ENCODE data around the gene FBXO48. TPM values are rescaled to one million over a fixed set of nuclear protein-coding genes. Genes with fewer than 3 reads are reported as not detected.

FBXO48 gene
- total RNA-seq, 6 experiments from 2014 or later, result 0.82 to 1.5 (median 1.2) TPM

DNA sequence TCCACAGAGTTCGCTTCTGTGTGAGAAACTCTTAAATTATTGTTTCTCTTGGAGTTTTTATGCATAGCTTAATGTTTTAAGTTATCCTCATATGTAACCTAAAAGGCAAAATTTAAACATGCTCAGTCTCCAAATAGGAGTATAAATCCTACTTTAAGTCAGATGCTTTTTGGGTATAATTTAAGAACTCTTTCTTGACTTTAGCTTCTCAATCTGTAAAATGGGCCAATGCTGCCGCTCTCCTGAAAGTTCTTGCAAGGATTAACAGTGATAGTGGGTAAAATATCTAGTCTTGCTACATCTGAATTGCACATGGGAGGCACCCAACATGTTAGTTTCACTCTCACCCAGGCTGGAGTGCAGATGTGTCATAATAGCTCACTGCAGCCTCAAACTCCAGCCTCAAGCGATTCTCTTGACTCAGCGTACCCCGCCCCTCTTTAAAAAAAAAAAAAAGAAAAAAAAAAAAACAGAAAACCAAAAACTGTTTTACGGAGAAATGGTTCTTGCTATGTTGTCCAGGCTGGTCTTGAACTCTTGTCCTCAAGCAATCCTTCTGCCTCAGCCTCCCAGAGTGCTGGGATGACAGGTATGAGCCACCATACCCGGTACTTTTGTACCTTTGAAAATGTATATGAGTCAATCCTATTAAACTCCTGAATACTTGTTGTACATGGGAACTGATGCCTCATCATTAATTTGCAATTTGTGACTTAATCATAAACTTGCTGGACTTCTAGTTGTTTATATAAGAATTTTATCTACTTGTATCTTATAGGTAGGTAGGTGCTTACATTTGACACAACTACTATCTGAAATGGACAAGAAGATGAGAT lies 1.8 kb downstream of the FBXO48 start:
- H3K9me3 ChIP-seq, result no peaks in the 10 kb centered on the region
- H3K4me1 ChIP-seq, result peaks cover 0 to 14% (median 0%) of the 10 kb centered on the region in 4 donors
- DNase-seq, result no peak
- intact Hi-C loops (cut with DNase I), result loop anchor here (10.0 kb wide), 2 partner anchors 250 to 460 kb away; no protein-coding TSS in a partner anchor
- no peak for ATAC-seq
- no peak overlapping the region for H3K27ac ChIP-seq
- H3K27me3 ChIP-seq, result no peaks in the 10 kb centered on the region
- TF ChIP-seq CTCF (IDR thresholded peaks at IDR 0.05), result no peak
- no peak for TF ChIP-seq POLR2A (IDR thresholded peaks at IDR 0.05)
- H3K4me3 ChIP-seq, result no peak overlapping the region
- H3K36me3 ChIP-seq, result no peaks in the 10 kb centered on the region
- 75% methylated on average over 7 of the region's 7 CpGs for WGBS (ENCODE audit: insufficient coverage, low coverage, low lambda C conversion rate, missing lambda C conversion rate)

- H3K9me3 ChIP-seq, result no peaks in the 10 kb centered on the region
- ATAC-seq (no peak), DNase-seq (no peak)
- intact Hi-C loops (cut with DNase I), result loop anchor here (10.0 kb wide), 2 partner anchors 250 to 460 kb away; no protein-coding TSS in a partner anchor
- H3K4me3 ChIP-seq, result no peak overlapping the region
- no peaks in the 10 kb centered on the region for H3K27me3 ChIP-seq
- no peaks in the 10 kb centered on the region for H3K36me3 ChIP-seq
- WGBS (ENCODE audit: insufficient coverage, low coverage, low lambda C conversion rate, missing lambda C conversion rate), result 87% methylated on average over 5 of the region's 5 CpGs
- peaks cover 0 to 14% (median 0%) of the 10 kb centered on the region in 4 donors for H3K4me1 ChIP-seq
- no peak overlapping the region for H3K27ac ChIP-seq
- TF ChIP-seq CTCF (IDR thresholded peaks at IDR 0.05) (no peak), POLR2A (IDR thresholded peaks at IDR 0.05) (no peak)
Measured at GRCh38 chr2:68464651-68465050, 2.4 kb downstream of the FBXO48 start.

GRCh38 chr2:68463287-68463877 lies 3.7 kb downstream of the FBXO48 start:
- peaks cover 0 to 13% (median 0%) of the 10 kb centered on the region in 4 donors for H3K4me1 ChIP-seq
- no peak overlapping the region for H3K4me3 ChIP-seq
- H3K36me3 ChIP-seq, result no peaks in the 10 kb centered on the region
- H3K9me3 ChIP-seq, result no peaks in the 10 kb centered on the region
- WGBS (ENCODE audit: insufficient coverage, low coverage, low lambda C conversion rate, missing lambda C conversion rate), result 0% methylated on average over 1 of the region's 1 CpG
- TF ChIP-seq POLR2A (IDR thresholded peaks at IDR 0.05), result no peak
- TF ChIP-seq CTCF (IDR thresholded peaks at IDR 0.05), result peak; percentile 76 to 83 (median 80)
- DNase-seq, result no peak
- ATAC-seq, result peak in 2 of 4 donors; percentile 12 to 20
- H3K27ac ChIP-seq, result no peak overlapping the region
- H3K27me3 ChIP-seq, result no peaks in the 10 kb centered on the region
- intact Hi-C loops (cut with DNase I), result loop anchor here (10.0 kb wide), 2 partner anchors 251 to 461 kb away; no protein-coding TSS in a partner anchor

GRCh38 chr2:68458981-68459380 lies 8.1 kb downstream of the FBXO48 start:
- WGBS (ENCODE audit: insufficient coverage, low coverage, low lambda C conversion rate, missing lambda C conversion rate), result 44% methylated on average over 1 of the region's 1 CpG
- intact Hi-C loops (cut with DNase I), result loop anchor here in 1 of 2 donors (10.0 kb wide), 1 partner anchor 376 kb away; no protein-coding TSS in a partner anchor
- DNase-seq, result no peak

More at GRCh38 chr2:68458981-68459380, 8.1 kb downstream of the FBXO48 start:
- H3K4me3 ChIP-seq, result no peak overlapping the region
- H3K4me1 ChIP-seq, result no peaks in the 10 kb centered on the region
- H3K9me3 ChIP-seq, result no peaks in the 10 kb centered on the region
- ATAC-seq, result no peak
- H3K27me3 ChIP-seq, result no peaks in the 10 kb centered on the region
- H3K36me3 ChIP-seq, result no peaks in the 10 kb centered on the region
- no peak for TF ChIP-seq CTCF (IDR thresholded peaks at IDR 0.05)
- no peak for TF ChIP-seq POLR2A (IDR thresholded peaks at IDR 0.05)
- no peak overlapping the region for H3K27ac ChIP-seq

Measured in right lobe of liver (tissue), 6 donors.